D721Med (cell line): ENCODE results near the gene DOK7.

Experiments
- DNase-seq: peaks from one replicate; pipeline ENCODE4 v3.0.0; 2011; ENCODE audit warnings: low spot score; ENCODE audit not compliant: insufficient read length
- FAIRE-seq: peaks from 2 replicates; lab custom pipeline; 2011; peaks lifted over from hg19 to GRCh38; lab: Jason Lieb, UNC
- CTCF ChIP-seq: IDR thresholded peaks from 2 replicates; pipeline ENCODE4 v1.5.1; 2012; ENCODE audit warnings: mild to moderate bottlenecking, control low read depth; ENCODE audit not compliant: insufficient read depth; ENCODE audit errors: missing control alignments

The DOK7 gene

GRCh38 chr4:3522651-3523050 is 59.5 kb downstream of the DOK7 start:
- DNase-seq (no peak), FAIRE-seq (no peak)
- no peak for TF ChIP-seq CTCF

GRCh38 chr4:3523146-3523627 is 60.1 kb downstream of the DOK7 start:
- FAIRE-seq (no peak), DNase-seq (no peak)
- no peak for TF ChIP-seq CTCF

GRCh38 chr4:3523628-3524221 is 60.6 kb downstream of the DOK7 start:
- FAIRE-seq (no peak), DNase-seq (no peak)
- no peak for TF ChIP-seq CTCF

- no peak for TF ChIP-seq CTCF
- FAIRE-seq (no peak), DNase-seq (no peak)
These were observed 61.2 kb downstream of the DOK7 start for GRCh38 chr4:3524349-3524748.

GRCh38 chr4:3524920-3525319 is 61.8 kb downstream of the DOK7 start:
- DNase-seq (no peak), FAIRE-seq (no peak)
- no peak for TF ChIP-seq CTCF

GRCh38 chr4:3525532-3526430 is 62.7 kb downstream of the DOK7 start:
- DNase-seq (no peak), FAIRE-seq (no peak)
- TF ChIP-seq CTCF: no peak

GRCh38 chr4:3526456-3526855 is 63.4 kb downstream of the DOK7 start:
- TF ChIP-seq CTCF: no peak
- no peak for FAIRE-seq
- DNase-seq: no peak
